Activated naive CD4-positive, alpha-beta T cell treated with anti-CD3 and anti-CD28 coated beads for 36 hours (primary cell): Measurements from ENCODE around the gene PRKACA. TPM values are rescaled to one million over a fixed set of nuclear protein-coding genes. Genes with fewer than 3 reads are reported as not detected.
A peak's percentile ranks its signal among the peaks of the same experiment; 100 is the strongest.

ENCODE experiments used
- CTCF ChIA-PET: fragments of 350-600 bp; sonication (Branson Sonifier 250); formaldehyde crosslinking; loops from one replicate; lab custom pipeline; 2021; ENCODE audit warnings: antibody characterized with exemption; lab: Charles Lee
- DNase-seq: peaks from one replicate; pipeline ENCODE4 v3.0.0-alpha.2; 2020
- H3K27ac Mint-ChIP-seq: one replicate; pipeline ENCODE4 v1.8.0; 2021; ENCODE audit warnings: mild to moderate bottlenecking, mixed read lengths
- H3K27me3 Mint-ChIP-seq: one replicate; pipeline ENCODE4 v1.8.0; 2021; ENCODE audit warnings: low read depth, mixed read lengths
- H3K36me3 Mint-ChIP-seq: one replicate; pipeline ENCODE4 v1.8.0; 2021; ENCODE audit warnings: low read depth, mixed read lengths
- H3K4me1 Mint-ChIP-seq: one replicate; pipeline ENCODE4 v1.8.0; 2021; ENCODE audit warnings: low read depth, mixed read lengths
- H3K4me3 Mint-ChIP-seq: one replicate; pipeline ENCODE4 v1.8.0; 2021; ENCODE audit warnings: mild to moderate bottlenecking, moderate library complexity, mixed read lengths
- H3K9me3 Mint-ChIP-seq: one replicate; pipeline ENCODE4 v1.8.0; 2021; ENCODE audit warnings: mixed read lengths
- intact Hi-C: fragments of 100-400 bp; cut with micrococcal nuclease; formaldehyde crosslinking; loops from one replicate; pipeline ENCODE4 v1.15.1; 2023
- total RNA-seq, 2 experiments: library from RNA; stranded (reverse); gene quantifications; one replicate each; pipeline ENCODE4 v1.2.3, GENCODE V29; 2021

PRKACA gene
- total RNA-seq, 2 experiments from 2014 or later = 48.2 to 60.0 TPM

DNA sequence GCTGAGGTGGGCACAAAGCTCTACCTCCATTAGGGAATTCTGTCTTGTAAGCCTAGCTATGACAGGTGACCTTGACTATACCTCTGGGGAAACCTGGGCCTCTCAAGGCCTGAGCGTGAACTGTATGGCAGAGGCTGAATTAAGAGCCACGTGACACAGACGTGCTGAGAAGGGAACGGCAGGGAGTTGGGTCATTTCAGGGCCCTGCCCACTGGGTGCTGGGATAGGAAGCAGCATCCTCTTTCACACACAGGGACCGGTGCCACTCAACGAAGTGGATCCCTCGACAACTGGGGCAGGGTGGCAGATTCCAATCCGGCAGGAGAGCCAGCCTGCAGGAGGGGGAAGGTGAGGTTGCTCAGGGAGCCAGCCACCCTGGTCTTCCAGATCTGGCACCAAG is 9.6 kb upstream of the PRKACA start:
- H3K27me3 Mint-ChIP-seq = no peaks in the 10 kb centered on the region
- CTCF ChIA-PET = interaction anchor here (2.6 kb wide), 1 partner anchor 13 kb away, joined by 7 read pairs; no protein-coding TSS in a partner anchor
- no peak overlapping the region for H3K27ac Mint-ChIP-seq
- no peaks in the 10 kb centered on the region for H3K4me1 Mint-ChIP-seq
- no peak for DNase-seq
- no peak overlapping the region for H3K4me3 Mint-ChIP-seq
- intact Hi-C loops = no loop called here
- no peaks in the 10 kb centered on the region for H3K9me3 Mint-ChIP-seq
- H3K36me3 Mint-ChIP-seq = peaks cover 33% of the 10 kb centered on the region

- H3K36me3 Mint-ChIP-seq = peaks cover 27% of the 10 kb centered on the region
- no peaks in the 10 kb centered on the region for H3K9me3 Mint-ChIP-seq
- no peak for DNase-seq
- H3K27me3 Mint-ChIP-seq = no peaks in the 10 kb centered on the region
- intact Hi-C loops = no loop called here
- H3K27ac Mint-ChIP-seq = no peak overlapping the region
- no peak overlapping the region for H3K4me3 Mint-ChIP-seq
- CTCF ChIA-PET = interaction anchor here (0.5 to 1.2 kb wide), 2 partner anchors 11 to 15 kb away, joined by 4 read pairs; a partner anchor contains a TSS
- peaks cover 9% of the 10 kb centered on the region for H3K4me1 Mint-ChIP-seq
Observed at GRCh38 chr19:14122924-14123323, 5.4 kb upstream of the PRKACA start.

GRCh38 chr19:14120497-14120780 is 2.9 kb upstream of the PRKACA start:
- Mint-ChIP-seq H3K4me1 (peaks cover 25% of the 10 kb centered on the region), H3K27me3 (no peaks in the 10 kb centered on the region), H3K9me3 (no peaks in the 10 kb centered on the region), H3K4me3 (no peak overlapping the region), H3K27ac (no peak overlapping the region), H3K36me3 (peaks cover 19% of the 10 kb centered on the region)
- intact Hi-C loops = no loop called here
- CTCF ChIA-PET = no interaction called here
- DNase-seq = no peak

GRCh38 chr19:14119644-14120496 is 2.3 kb upstream of the PRKACA start:
- Mint-ChIP-seq H3K4me1 (peaks cover 29% of the 10 kb centered on the region), H3K4me3 (no peak overlapping the region), H3K36me3 (peaks cover 15% of the 10 kb centered on the region), H3K9me3 (no peaks in the 10 kb centered on the region), H3K27me3 (no peaks in the 10 kb centered on the region), H3K27ac (no peak overlapping the region)
- CTCF ChIA-PET = no interaction called here
- DNase-seq = no peak
- intact Hi-C loops = no loop called here

DNA sequence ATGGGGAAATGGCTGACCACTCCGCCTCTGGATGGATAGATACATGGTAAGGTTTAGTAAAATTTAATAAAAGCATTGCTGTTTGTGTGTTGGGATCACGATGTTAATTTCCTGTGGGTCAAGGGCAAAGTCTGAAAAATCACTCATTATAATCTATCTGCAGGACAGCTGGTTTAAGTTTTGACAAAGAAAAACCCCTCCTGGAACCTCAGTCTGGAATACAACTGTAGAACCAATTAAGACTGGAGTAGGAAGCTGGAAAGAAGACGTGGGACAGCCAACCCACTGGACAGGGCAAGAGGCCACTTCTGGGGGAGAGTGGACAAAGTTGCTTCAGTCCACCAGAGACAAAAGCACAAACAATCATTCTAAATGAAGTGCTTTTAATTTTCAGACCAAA is 1.6 kb upstream of the PRKACA start:
- H3K36me3 Mint-ChIP-seq = peaks cover 9% of the 10 kb centered on the region
- CTCF ChIA-PET = no interaction called here
- H3K27ac Mint-ChIP-seq = no peak overlapping the region
- H3K9me3 Mint-ChIP-seq = no peaks in the 10 kb centered on the region
- intact Hi-C loops = no loop called here
- DNase-seq = no peak
- H3K27me3 Mint-ChIP-seq = no peaks in the 10 kb centered on the region
- peak overlapping the region; percentile 82 for H3K4me3 Mint-ChIP-seq
- peaks cover 31% of the 10 kb centered on the region for H3K4me1 Mint-ChIP-seq

GRCh38 chr19:14118165-14119051 is 846 bp upstream of the PRKACA start:
- H3K27ac Mint-ChIP-seq = peak overlapping the region; percentile 78
- peaks cover 37% of the 10 kb centered on the region for H3K4me1 Mint-ChIP-seq
- intact Hi-C loops = loop anchor here (1.0 kb wide), 1 partner anchor 238 kb away; no protein-coding TSS in a partner anchor
- H3K4me3 Mint-ChIP-seq = peak overlapping the region; percentile 82
- peaks cover 9% of the 10 kb centered on the region for H3K36me3 Mint-ChIP-seq
- CTCF ChIA-PET = interaction anchor here (0.9 to 1.1 kb wide), 2 partner anchors 18 to 240 kb away, joined by 3 to 6 read pairs; partner anchors contain the start of gene ASF1B
- DNase-seq = peak; percentile 56
- H3K9me3 Mint-ChIP-seq = no peaks in the 10 kb centered on the region
- no peaks in the 10 kb centered on the region for H3K27me3 Mint-ChIP-seq

GRCh38 chr19:14116918-14117578 is 514 bp downstream of the PRKACA start:
- DNase-seq = no peak
- intact Hi-C loops = loop anchor here (1.0 kb wide), 2 partner anchors 19 to 26 kb away; partner anchors contain the start of gene ASF1B
- H3K27ac Mint-ChIP-seq = peak overlapping the region; percentile 6
- H3K36me3 Mint-ChIP-seq = peaks cover 3% of the 10 kb centered on the region
- CTCF ChIA-PET = interaction anchor here (0.8 to 1.1 kb wide), 3 partner anchors 20 to 238 kb away, joined by 3 to 6 read pairs (median 3); partner anchors contain the start of gene ASF1B
- H3K9me3 Mint-ChIP-seq = no peaks in the 10 kb centered on the region
- H3K27me3 Mint-ChIP-seq = no peaks in the 10 kb centered on the region
- H3K4me1 Mint-ChIP-seq = peaks cover 49% of the 10 kb centered on the region
- H3K4me3 Mint-ChIP-seq = peak overlapping the region; percentile 83

DNA sequence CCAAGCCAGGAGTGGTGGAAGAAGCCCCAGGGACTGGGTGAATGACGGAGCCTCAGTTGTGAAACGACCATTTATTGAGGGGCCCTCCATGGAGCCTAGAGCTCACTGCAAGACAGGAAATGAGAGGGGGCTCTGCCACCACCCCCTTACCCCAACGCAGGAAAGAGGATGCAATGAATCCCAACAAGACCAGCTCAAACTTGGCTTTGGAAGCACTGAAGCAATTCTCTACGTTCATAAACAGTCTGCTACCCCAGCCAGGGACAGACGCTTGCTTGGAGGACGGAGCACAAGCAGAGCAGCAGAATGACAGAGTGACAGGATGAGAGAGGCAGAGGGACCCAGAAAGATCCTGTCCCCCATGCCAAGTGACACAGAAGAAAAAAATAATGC is 1.0 kb downstream of the PRKACA start:
- intact Hi-C loops = no loop called here
- Mint-ChIP-seq H3K4me3 (peak overlapping the region; percentile 83), H3K36me3 (peaks cover 3% of the 10 kb centered on the region), H3K27ac (peak overlapping the region; percentile 6), H3K9me3 (no peaks in the 10 kb centered on the region), H3K27me3 (no peaks in the 10 kb centered on the region), H3K4me1 (peaks cover 53% of the 10 kb centered on the region)
- CTCF ChIA-PET = interaction anchor here (0.8 to 2.4 kb wide), 3 partner anchors 57 to 234 kb away, joined by 3 to 9 read pairs (median 7); no protein-coding TSS in a partner anchor
- DNase-seq = no peak

DNA sequence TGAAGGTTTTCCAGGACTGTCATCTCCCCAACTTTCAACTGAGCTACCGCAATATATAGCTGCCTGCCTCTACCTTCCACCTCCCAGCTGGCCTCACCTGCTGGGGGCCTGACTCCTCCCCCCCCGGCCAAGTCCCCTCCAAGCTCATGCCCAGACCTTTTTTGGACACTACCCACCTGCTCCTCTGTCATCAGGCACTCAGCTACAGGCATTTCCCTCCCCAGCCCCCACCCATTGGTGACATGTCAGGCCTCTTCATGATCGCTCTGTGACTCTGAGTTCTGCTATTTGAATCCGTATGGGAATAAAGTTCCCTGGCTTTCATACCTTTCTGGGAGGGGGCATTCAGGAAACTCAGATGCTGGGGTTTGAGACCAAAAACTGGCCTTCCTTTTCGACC is 1.8 kb downstream of the PRKACA start:
- Mint-ChIP-seq H3K36me3 (peaks cover 3% of the 10 kb centered on the region), H3K27ac (no peak overlapping the region), H3K27me3 (no peaks in the 10 kb centered on the region), H3K9me3 (no peaks in the 10 kb centered on the region), H3K4me3 (peak overlapping the region; percentile 83), H3K4me1 (peaks cover 54% of the 10 kb centered on the region)
- intact Hi-C loops = loop anchor here (2.0 kb wide), 1 partner anchor 41 kb away; no protein-coding TSS in a partner anchor
- DNase-seq = no peak
- CTCF ChIA-PET = interaction anchor here (0.6 to 2.4 kb wide), 10 partner anchors 9 to 323 kb away, joined by 3 to 9 read pairs (median 5); partner anchors contain the start of gene ASF1B

- Mint-ChIP-seq H3K4me3 (no peak overlapping the region), H3K9me3 (no peaks in the 10 kb centered on the region), H3K27me3 (no peaks in the 10 kb centered on the region), H3K27ac (no peak overlapping the region), H3K36me3 (no peaks in the 10 kb centered on the region), H3K4me1 (peaks cover 54% of the 10 kb centered on the region)
- intact Hi-C loops = loop anchor here (2.0 kb wide), 1 partner anchor 40 kb away; no protein-coding TSS in a partner anchor
- CTCF ChIA-PET = interaction anchor here (0.6 to 2.4 kb wide), 15 partner anchors 10 to 324 kb away, joined by 3 to 9 read pairs (median 5); no protein-coding TSS in a partner anchor
- DNase-seq = peak; percentile 68
Observed at GRCh38 chr19:14114854-14115253, 2.7 kb downstream of the PRKACA start.

DNA sequence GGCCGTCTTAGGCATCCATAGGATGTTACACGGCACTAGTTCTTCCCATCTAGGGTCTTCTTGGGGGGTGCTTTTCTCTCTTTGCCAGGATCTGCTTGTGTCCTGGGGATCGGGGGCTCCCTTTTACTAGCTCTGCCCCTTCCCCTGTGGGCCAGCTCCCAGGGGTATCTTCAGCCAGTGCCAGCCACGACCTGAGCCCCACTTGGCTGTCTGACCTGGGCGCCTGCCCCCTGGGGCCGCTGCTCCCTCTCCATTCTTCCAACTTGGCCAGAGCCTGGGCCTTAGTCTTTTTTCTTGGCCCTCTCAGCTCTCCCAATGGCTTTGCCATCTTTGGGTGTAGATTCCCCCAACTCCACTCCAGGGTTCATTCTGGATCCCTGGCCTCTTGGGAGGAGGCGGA is 3.1 kb downstream of the PRKACA start:
- H3K36me3 Mint-ChIP-seq = no peaks in the 10 kb centered on the region
- H3K27me3 Mint-ChIP-seq = no peaks in the 10 kb centered on the region
- no peak for DNase-seq
- CTCF ChIA-PET = interaction anchor here (1.0 to 2.4 kb wide), 10 partner anchors 12 to 211 kb away, joined by 3 to 9 read pairs (median 5); no protein-coding TSS in a partner anchor
- peaks cover 54% of the 10 kb centered on the region for H3K4me1 Mint-ChIP-seq
- intact Hi-C loops = loop anchor here (2.0 kb wide), 1 partner anchor 40 kb away; no protein-coding TSS in a partner anchor
- H3K4me3 Mint-ChIP-seq = no peak overlapping the region
- H3K9me3 Mint-ChIP-seq = no peaks in the 10 kb centered on the region
- no peak overlapping the region for H3K27ac Mint-ChIP-seq
